ENCODE results near the gene RPL11.

GRCh38 chr1:23701996-23702395 is 10.4 kb downstream of the RPL11 start:
- TF ChIP-seq CTCF (conservative IDR thresholded peaks at IDR 0.05) (no peak), EZH2 (IDR thresholded peaks at IDR 0.05; ENCODE audit: low read depth) (no peak)
